GM18505 (cell line): ENCODE results near the gene UNC5C.

Experiments
- ATAC-seq: cut with Tn5 transposase; IDR thresholded peaks from one replicate; pipeline ENCODE4 v1.9.1; 2021; ENCODE audit not compliant: unreplicated experiment
- POLR2A ChIP-seq: IDR thresholded peaks from 4 replicates; pipeline ENCODE4 v1.6.1; 2011; ENCODE audit warnings: borderline replicate concordance; ENCODE audit not compliant: insufficient read depth, insufficient read length; ENCODE audit errors: extremely low read depth

The UNC5C gene

GRCh38 chr4:95409127-95409526 lies 139.6 kb downstream of the UNC5C start:
- TF ChIP-seq POLR2A: no peak
- no peak for ATAC-seq

DNA sequence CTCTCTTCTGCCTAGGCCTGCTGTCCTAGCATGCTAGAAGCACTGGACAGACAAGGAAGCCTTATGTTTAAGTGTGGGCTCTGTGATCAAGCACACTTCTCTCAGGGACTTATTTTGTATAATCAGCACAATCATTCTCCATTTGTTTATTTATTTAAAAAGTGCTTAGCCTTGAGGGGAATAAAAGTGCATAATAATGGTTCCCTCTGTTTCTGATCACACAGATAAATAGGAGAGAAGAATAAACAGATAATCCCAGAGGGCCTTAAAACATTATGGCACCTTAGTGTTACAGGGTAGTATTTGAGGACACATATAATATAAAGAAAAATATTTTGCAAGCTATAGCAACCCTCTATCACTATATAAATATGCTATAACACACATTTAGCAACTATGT lies 146.5 kb downstream of the UNC5C start:
- no peak for TF ChIP-seq POLR2A
- no peak for ATAC-seq

GRCh38 chr4:95398217-95398616 lies 150.6 kb downstream of the UNC5C start:
- ATAC-seq: no peak
- TF ChIP-seq POLR2A: no peak

DNA sequence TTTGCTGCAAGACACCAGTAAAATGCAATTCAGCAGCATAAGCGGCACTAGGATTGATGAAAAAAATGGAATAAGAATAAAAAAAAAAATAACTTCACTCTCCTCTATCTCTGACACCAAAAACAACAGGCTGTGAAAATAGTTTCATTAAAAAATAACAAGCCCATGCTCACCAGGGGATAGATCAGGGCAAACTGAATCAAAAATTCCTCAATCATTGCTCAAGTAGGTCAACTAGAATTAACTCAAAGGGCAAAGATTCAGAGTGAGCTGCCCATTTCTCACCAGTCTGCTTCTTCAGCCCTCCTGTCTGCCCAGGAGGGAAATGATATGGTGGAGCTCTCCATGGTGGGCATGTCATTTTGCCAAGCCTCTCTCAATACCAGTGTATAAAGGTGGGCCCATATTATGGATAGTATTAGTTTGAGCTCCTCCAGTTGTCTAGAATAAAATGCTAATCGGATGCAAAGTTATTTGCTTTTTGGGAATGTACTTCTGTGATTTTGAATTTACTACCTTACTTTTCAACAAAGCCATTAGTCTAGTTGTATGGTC lies 153.9 kb downstream of the UNC5C start:
- no peak for ATAC-seq
- TF ChIP-seq POLR2A: no peak

- no peak for ATAC-seq
- no peak for TF ChIP-seq POLR2A
These were observed 155.0 kb downstream of the UNC5C start for GRCh38 chr4:95393821-95394220.

DNA sequence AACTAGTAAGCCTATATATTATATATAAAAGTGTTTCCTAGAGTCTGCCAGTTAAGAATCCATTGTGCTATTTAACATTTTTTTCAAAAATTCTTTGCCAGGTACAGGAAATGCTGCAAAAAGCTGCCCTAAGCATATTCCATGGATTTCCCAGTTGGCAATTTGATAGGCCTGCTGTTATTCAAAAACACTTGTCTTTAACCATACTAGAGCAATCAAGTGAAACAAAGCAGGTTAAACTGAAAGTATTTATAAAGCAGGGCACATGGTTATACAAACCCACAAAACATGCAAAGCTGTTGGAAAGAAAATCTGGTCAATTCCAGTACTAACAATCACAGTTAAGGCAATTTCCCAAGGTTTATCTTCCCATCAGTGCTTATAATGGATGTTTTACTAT lies 159.9 kb downstream of the UNC5C start:
- no peak for TF ChIP-seq POLR2A
- ATAC-seq: no peak

DNA sequence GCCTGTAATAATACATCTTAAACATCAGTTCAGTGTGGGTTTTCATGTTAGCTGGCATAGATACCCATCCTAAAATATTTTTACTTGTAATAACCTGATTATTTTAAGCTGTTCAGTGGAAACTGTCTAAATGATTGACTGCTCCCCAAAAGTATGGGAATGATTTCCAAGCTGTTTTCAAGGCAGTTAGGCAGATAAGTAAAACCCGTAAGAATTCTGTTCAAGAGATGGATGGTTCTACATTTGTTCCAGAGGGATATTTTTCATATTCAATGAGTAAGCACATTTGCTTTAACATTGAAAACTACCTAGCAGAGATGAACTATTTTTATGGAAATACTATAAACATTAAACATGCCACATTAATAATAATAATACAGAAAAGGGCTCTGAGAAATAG lies 161.1 kb downstream of the UNC5C start:
- ATAC-seq: no peak
- no peak for TF ChIP-seq POLR2A

GRCh38 chr4:95386410-95386809 lies 162.4 kb downstream of the UNC5C start:
- ATAC-seq: no peak
- TF ChIP-seq POLR2A: no peak

- TF ChIP-seq POLR2A: no peak
- no peak for ATAC-seq
These were observed 166.8 kb downstream of the UNC5C start for GRCh38 chr4:95381843-95382580.

DNA sequence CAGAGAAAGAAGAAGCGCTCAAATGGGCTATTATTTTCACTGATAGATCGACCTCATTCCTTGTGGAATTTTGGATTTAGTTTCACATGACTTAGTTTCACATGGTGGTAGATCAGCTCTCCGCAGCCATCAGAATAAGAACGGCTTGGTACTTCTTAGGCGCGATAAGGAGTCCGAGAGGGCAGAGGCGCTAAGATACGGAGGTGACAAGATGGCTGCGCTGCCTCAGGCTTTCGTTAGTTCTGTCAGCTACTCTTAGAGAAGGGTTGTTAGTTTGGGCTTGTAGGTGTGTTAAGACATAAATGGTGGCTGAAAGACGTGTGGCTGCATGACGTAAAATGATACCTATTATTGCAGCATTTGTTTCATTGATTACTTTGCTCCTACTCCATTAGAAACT lies 169.1 kb downstream of the UNC5C start:
- no peak for ATAC-seq
- no peak for TF ChIP-seq POLR2A

- TF ChIP-seq POLR2A: no peak
- no peak for ATAC-seq
These were observed 171.3 kb downstream of the UNC5C start for GRCh38 chr4:95377366-95377900.

GRCh38 chr4:95371476-95372224 lies 177.1 kb downstream of the UNC5C start:
- ATAC-seq: no peak
- TF ChIP-seq POLR2A: no peak

DNA sequence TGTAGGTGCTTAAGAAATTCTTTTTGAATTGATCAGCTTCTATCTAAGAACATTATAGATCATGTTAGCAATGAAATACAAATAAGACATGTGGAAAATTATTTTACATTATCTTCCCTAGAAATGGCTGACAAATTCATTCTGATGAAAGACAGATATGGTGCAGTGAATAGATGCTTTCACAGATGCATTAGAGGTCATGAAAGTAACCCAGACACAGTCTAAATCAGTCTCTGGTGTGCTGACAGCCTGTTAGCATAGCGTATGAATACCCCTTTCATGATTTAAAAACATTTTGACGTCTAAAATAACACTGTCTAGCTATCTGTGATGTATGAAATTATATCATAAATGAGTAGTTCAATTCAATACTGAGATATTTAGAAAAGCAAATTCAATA lies 180.9 kb downstream of the UNC5C start:
- no peak for TF ChIP-seq POLR2A
- no peak for ATAC-seq

DNA sequence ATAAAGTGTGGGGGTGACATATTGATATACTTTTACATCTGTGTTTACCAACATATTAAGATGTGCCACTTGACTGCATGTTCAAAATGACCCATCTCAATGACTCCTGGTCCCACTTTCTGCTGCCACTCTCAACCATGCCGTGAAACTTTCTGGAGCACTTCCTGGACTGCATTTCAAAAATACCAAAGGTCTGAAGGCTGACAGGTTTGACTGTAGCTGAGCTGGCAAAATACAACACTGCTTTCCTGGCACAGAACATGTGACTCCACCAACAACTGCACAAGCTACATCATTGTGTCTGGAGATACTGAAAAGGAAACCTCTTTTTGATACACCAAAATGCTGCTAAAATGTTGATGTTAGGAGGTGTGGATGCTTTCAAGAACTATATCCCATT lies 184.8 kb downstream of the UNC5C start:
- no peak for TF ChIP-seq POLR2A
- ATAC-seq: no peak
